NCI-H2227 (cell line): ENCODE measurements around the gene SLC9A9.

Source experiments
- DNase-seq: peaks from one replicate; lab custom pipeline; 2025; ENCODE audit not compliant: unreplicated experiment; lab: John Stamatoyannopoulos, UW

Gene SLC9A9

DNA sequence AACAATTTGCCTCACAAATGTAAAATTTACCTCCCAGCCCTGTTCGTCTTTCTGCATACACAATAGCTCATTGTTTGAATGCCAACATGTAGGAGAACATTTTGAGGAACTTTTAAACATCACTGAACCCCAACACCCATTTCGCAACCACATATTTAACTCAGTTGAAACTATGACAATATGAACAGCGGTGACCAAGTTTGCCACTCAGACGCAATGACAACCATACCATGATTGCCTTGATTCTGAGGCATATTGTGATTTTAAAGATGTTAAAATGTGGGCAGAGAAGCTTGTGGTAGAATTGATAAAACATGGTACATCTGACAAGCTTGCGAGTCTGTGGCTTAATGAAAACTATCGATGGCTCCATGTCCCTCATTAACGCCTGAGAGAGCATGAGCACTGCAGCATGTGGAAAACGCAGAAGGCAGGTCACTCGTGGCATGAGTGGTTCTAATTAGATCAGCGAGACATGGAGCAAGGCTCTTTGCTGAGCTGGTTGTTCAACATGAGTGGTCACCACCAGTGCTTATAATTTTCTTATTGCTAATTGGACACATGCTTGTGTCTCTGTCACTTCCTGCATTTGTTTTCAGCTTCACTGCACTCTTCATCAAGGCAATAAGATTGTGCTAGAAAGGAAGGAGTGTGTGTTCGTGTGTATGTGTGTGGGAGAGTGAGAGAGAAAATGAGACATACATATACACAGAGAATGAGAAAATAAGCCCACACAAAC is 611.9 kb downstream of the SLC9A9 start:
- no peak for DNase-seq

DNA sequence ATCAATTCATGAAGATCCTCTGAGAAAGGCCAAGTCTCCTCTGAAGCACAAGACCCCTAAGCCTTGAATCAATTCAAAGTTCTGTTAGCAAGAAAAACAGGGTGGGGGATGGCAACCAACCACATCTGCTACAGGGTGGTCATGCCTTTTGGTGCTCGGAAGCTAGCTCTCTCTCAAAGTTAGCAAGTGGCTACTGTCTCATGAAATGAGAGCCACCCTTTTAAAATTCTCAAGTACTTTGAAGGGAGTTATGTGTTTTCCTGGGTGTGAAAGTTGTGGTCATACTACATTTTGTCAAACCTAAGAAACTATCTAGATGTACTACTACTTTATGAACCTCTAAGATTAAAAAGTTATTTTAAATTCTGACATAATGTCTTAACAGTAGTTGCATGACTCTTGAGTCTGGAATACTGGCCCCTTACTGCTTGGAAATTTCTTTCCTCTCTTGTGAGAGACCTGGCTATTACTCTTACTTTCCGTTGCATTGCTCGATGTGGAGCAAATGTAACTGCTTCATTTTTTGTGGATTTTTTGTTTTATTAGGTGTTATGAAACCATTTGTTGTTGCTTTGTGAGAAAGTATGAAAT is 612.6 kb downstream of the SLC9A9 start:
- DNase-seq = no peak

DNA sequence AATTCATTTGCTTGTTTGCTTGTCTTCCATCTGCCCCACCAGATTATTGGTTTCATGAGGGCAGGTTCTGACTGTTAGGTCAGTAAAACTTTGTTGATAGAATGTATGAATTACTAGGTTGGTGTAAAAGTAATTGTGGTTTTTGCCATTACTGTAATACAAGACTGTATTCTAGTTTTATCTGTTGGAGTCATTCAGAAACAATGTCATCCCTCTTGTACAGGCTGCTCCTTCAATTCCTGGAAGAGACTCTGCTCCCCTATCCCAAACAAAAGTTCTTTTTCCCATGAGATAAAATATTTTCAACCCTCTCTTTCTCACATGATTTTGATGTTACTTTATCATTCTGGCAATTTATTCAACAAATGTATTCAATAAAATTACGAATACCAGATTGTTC is 613.7 kb downstream of the SLC9A9 start:
- DNase-seq = no peak

DNA sequence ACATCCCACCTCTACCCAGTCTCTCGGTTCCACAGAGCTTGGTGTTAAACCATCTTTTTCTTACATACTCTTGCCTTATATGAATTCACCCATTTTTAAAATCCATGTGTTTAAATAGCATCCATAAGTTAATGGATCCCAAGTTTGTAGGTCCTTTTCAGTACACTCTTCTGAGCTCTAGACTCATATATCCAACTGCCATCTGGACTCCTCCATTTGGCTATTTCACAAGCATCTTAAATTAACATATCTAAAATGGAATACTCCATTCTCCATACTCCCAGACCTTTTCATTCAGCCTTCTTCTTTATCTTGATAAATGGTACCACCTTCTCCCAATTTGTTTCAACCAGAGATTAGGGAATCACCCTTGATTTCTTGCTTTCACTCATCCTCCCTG is 615.3 kb downstream of the SLC9A9 start:
- no peak for DNase-seq

DNA sequence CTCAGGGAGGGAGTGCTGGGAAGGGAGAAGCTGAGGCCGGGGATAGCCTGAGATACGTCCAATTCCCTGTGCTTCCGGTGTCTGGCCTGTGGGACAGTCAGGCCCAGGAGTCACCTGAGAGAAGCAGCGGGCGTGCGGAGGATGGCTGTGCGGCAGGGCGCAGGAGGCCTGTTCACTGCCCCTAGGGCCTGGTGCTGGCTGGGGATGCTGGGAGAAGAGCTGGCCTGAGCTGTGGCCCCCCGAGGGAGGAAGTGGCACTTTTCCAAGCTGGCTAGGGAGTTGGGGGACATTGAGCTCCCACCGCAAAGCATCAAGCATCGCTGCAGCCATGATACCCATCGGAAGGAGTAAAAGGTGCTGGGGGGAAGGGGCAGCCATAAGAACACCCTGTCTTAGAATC is 619.9 kb downstream of the SLC9A9 start:
- no peak for DNase-seq

DNA sequence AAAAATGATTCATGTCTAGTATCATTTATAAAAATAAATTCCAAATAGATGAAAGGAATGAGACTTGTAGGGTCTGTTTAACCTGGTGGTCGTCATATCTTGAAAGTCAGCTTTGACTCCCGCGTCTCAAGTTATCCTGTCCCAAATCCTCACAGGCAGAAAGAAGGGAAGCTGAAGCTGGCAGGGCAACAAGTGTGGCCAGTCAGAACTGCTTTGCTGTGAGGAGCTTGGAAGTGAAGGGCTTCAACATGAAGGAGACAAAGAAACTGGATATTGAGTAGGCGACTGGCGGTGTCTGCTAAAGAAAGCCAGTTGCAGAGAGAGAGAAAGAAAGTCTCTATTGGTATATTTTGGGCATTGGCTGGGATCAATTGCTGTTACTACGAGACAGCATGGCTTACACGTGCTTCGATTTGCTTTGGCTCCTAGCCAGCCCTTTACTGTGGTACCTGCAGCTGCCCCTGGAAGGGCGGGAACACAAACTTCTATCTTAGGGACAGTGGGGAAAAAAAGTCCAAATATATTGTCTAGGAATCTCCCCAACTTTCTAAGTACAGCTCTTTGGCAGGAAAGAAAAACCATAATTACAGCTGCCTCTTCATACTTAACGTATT is 621.5 kb downstream of the SLC9A9 start:
- no peak for DNase-seq

DNA sequence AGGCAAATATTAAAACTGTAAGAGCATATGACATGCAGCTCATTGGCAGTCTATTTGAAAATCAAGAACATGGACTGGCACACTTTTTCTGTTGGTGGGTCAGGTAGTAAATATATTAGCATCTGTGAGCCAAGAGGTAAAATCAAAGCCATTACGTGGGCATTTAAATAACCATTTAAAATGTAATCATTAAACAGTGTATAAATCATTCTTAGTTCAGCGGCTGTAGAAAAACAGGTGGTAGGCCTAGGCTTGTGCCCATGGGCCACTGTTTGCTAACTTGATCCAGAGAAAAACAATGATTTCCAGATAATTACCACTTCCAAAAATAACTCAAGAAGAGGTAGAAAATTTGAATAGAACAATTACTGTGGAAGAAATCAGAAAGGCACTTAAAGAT is 623.6 kb downstream of the SLC9A9 start:
- no peak for DNase-seq

DNA sequence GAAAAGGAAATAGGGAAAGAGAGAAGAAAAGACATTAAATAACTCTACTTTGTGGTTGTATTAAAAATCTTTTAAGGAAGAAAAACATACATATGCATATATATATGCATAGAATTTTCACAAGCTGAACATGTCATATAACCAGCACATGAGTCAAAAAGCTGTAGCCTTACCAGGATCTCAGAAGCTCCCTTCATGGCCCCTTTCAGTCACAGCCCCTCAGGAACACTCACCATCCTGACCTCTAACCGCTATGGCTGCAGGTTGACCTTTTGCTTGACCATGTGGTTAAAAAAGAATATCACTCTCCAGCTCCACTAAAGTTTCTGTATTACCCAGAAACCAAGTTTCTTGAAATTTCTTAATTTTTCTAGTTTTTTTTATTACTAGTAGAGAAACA is 625.3 kb downstream of the SLC9A9 start:
- no peak for DNase-seq

DNA sequence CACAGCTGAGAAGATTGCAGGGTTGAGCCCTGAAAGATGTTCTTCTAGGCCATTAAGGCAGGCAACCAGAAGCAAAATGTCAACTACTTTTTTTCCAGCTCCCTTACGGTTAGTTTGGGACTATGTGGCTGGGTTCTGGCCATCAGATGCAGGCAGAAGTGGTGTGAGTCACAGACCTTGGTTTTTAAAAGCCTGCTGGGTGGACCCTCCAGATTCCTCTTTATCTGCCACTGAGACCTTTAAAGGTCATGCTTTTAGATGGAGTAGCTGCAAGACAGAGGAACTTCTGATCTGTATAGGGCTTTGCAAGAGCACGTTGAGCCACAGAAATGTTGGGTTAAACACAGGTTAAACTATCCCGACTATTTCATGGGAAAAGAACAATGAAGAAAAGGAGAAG is 625.8 kb downstream of the SLC9A9 start:
- DNase-seq = no peak

DNA sequence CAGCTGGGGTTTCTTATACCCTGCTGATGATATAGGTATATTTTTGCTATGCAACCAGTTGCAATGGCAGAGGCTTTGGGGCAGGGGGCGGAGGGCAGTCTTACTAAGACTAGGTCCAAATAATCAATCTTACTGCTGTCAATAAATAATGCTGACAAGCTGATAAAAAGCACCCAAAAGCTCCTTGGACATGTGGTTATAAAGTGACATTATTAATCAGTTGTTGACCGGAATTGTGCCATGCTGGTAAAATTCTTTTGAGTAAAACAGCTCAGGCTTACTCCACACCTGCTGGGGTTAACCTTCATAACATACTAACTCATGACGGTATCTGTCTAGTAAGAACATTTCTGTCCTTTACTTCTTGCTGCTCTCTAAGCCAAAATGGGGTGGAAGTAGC is 626.8 kb downstream of the SLC9A9 start:
- no peak for DNase-seq

DNA sequence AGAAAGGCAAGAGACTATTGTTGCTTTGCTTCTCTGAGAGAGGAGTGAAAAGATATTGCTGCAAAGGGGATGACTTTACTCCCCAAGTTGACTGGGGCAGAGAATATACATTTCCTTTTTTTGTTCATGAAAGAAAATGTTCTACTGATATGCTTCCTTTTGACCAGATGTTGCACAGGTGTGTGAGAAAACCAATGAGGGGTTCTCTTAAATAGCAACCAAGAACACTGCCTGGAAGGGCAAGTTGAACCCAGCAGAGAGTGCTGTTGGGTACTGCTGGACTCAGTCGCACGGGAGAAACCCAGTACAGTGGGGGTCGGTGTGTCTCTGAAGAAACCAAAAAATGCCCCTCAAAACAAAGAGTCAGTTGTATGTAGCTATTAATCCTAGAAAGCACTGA is 627.5 kb downstream of the SLC9A9 start:
- no peak for DNase-seq

DNA sequence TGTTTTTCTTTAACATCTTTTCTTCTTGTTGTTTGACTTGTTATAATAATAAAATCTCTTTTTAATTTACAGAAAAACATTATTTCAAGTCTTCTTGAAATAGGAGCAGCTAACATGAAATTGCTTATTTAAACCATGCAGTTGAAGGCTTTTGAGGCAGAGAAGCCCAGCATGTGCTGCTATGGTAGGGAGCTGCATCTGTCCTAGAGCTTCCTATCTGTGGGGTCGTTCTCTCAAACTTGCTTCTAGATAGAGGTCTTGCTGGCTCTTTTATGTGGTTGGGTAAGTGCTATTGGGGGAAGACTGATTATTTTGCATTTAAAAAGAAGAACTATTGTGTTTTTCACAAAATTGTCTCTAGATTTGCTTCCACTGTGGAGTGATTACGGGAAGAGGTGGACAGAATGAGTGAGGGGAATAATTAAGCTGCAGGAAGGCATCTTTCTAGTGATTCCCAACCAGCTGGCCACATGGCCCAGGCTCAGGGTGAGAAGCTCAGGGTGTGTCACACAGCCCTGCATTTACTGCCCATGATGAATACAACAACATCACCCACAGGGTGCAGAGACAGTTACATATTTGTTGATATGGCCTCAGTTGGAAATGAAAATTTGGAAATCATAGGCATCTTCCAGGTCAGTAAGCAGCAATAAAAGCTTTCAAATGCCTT is 630.0 kb downstream of the SLC9A9 start:
- no peak for DNase-seq

DNA sequence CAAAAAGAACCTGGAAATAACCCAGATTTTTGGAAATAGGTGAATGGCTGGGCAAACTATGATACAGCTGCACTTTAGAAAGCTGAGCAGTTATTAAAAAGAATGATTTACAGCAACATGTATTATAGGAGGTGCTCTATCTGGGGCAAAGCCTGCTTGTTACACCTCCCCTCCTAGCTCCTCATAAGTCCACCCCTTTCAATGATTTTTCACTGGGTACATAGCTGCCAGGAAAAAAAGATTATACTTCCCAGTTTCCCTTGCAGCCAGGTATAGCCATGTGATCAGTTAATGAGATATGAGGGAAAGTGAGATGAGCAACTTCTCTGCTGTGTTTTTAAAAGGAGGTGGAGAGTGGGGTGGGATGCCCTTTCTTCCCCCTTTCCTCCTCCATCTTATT is 631.0 kb downstream of the SLC9A9 start:
- DNase-seq = no peak

DNA sequence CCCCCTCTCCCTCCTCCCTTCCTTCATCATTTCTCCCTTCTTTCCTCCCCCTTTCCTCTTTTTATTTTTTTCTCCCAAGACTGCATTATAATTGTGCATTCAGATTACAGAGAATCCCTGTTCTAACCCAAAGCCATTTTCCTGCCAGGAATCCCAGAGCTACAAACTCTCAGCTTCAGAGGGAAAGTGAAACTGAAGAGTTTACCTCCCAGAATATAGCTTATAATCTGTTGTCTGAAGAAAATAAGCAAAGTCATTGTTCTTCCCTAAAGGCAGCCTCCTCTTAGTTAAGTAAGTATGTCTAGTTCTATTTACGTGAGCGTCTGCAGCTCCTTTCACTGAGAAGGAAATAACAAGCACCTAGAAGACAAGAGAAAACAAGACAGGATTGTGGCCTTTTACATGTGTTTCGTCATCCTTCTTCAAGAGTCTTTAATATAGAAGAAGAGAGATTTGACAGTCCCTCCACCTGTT is 631.5 kb downstream of the SLC9A9 start:
- DNase-seq = no peak
